ENCODE measurements around the gene PTPRH. TPM values are rescaled to one million over a fixed set of nuclear protein-coding genes. Genes with fewer than 3 reads are reported as not detected.

Gene PTPRH
- total and polyA plus RNA-seq, 9 of the 15 experiments (the other 6 are each of a cell fraction or from before 2014, with no cell fraction given): 0.87 to 34.3 (median 22.7) TPM

- DNase-seq (ENCODE audit: extremely low read depth in 1 of 4, low spot score in 3 of 4): no peak
- intact Hi-C loops (cut with micrococcal nuclease) (no loop called here), in situ Hi-C loops (cut with MboI) (no loop called here)
- Histone ChIP-seq H3K27me3 (ENCODE audit: control insufficient read depth in 2 of 2, insufficient read depth in 2 of 2, low read length in 2 of 2) (no peaks in the 10 kb centered on the region; a peak in 1 of 5 replicates), H3K4me2 (ENCODE audit: insufficient read depth, low read length) (no peak overlapping the region), H3K27ac (ENCODE audit: extremely low read depth, low read depth, low read length) (no peak overlapping the region), H3K9me1 (ENCODE audit: control insufficient read depth, insufficient read depth, low read length) (peaks cover 3% of the 10 kb centered on the region), H3K9me3 (replicated peaks; ENCODE audit: control insufficient read depth, insufficient read depth, low read depth, low read length) (no peaks in the 10 kb centered on the region), H3K4me3 (no peak overlapping the region), H3K9ac (ENCODE audit: insufficient read depth in 1 of 2, low read depth in 2 of 2, low read length in 2 of 2) (peak overlapping the region in 1 of 2 experiments; percentile 74; a peak in 2 of 4 replicates), H2AFZ (ENCODE audit: low read depth, low read length) (no peak overlapping the region), H3K79me2 (ENCODE audit: control insufficient read depth, insufficient read depth, low read length) (peaks cover 62% of the 10 kb centered on the region), H3K36me3 (ENCODE audit: control insufficient read depth, insufficient read depth, low read length) (peaks cover 93% of the 10 kb centered on the region), H4K20me1 (replicated peaks; ENCODE audit: control insufficient read depth, insufficient read depth, low read length) (peaks cover 49% of the 10 kb centered on the region), H3K4me1 (replicated peaks in 1 of 2; ENCODE audit: control insufficient read depth in 2 of 2, insufficient read depth in 2 of 2, low read length in 2 of 2) (peaks cover 7 to 38% of the 10 kb centered on the region in 2 experiments; a peak in 4 of 5 replicates)
- no peak for FAIRE-seq
- no TSS peak for BruUV-seq (replicated peaks)
- no peak for TF ChIP-seq ZBTB34 (CRISPR knock-in tag; IDR thresholded peaks at IDR 0.05)
- 0 out of 2 replicates have a peak, but pooled peaks have one; percentile 0 for TF ChIP-seq POLR2G (IDR thresholded peaks at IDR 0.05; ENCODE audit: low read depth, low read length)
- 70% methylated on average over 9 of the region's 10 CpGs for WGBS (ENCODE audit: insufficient coverage, low coverage, missing lambda C conversion rate)
- CTCF ChIA-PET (ENCODE audit: low intra/inter-chr PET ratio): no interaction called here
- POLR2A ChIA-PET: interaction anchor here (0.6 to 2.9 kb wide), 6 partner anchors 9 to 407 kb away, joined by 3 to 26 read pairs (median 4); partner anchors contain the start of genes PPP6R1 and U2AF2
- ATAC-seq: no peak; the same call in 1 of the 3 replicates
Observed at GRCh38 chr19:55248166-55248675, 38.9 kb upstream of the PTPRH start.

GRCh38 chr19:55247621-55248099 lies 38.4 kb upstream of the PTPRH start:
- Histone ChIP-seq H3K27me3 (ENCODE audit: control insufficient read depth in 2 of 2, insufficient read depth in 2 of 2, low read length in 2 of 2) (no peaks in the 10 kb centered on the region; a peak in 1 of 5 replicates), H4K20me1 (replicated peaks; ENCODE audit: control insufficient read depth, insufficient read depth, low read length) (peaks cover 49% of the 10 kb centered on the region), H3K79me2 (ENCODE audit: control insufficient read depth, insufficient read depth, low read length) (peaks cover 56% of the 10 kb centered on the region), H3K27ac (ENCODE audit: extremely low read depth, low read depth, low read length) (no peak overlapping the region), H2AFZ (ENCODE audit: low read depth, low read length) (no peak overlapping the region), H3K4me1 (replicated peaks in 1 of 2; ENCODE audit: control insufficient read depth in 2 of 2, insufficient read depth in 2 of 2, low read length in 2 of 2) (peaks cover 7 to 36% of the 10 kb centered on the region in 2 experiments; a peak in 4 of 5 replicates), H3K4me2 (ENCODE audit: insufficient read depth, low read length) (no peak overlapping the region), H3K4me3 (no peak overlapping the region), H3K9me1 (ENCODE audit: control insufficient read depth, insufficient read depth, low read length) (peaks cover 3% of the 10 kb centered on the region), H3K9ac (ENCODE audit: insufficient read depth in 1 of 2, low read depth in 2 of 2, low read length in 2 of 2) (peak overlapping the region in 1 of 2 experiments; percentile 66; a peak in 1 of 4 replicates), H3K9me3 (replicated peaks; ENCODE audit: control insufficient read depth, insufficient read depth, low read depth, low read length) (no peaks in the 10 kb centered on the region), H3K36me3 (ENCODE audit: control insufficient read depth, insufficient read depth, low read length) (peaks cover 90% of the 10 kb centered on the region)
- ChIA-PET POLR2A (interaction anchor here (2.1 to 2.9 kb wide), 2 partner anchors 9 to 12 kb away, joined by 11 to 26 read pairs; partner anchors contain the start of gene PPP6R1), CTCF (ENCODE audit: low intra/inter-chr PET ratio) (no interaction called here)
- intact Hi-C loops (cut with micrococcal nuclease) (no loop called here), in situ Hi-C loops (cut with MboI) (no loop called here)
- ATAC-seq (peak; percentile 25; the same call in 2 of the 3 replicates), FAIRE-seq (no peak), DNase-seq (ENCODE audit: extremely low read depth in 1 of 4, low spot score in 3 of 4) (peak in 1 of 4 experiments; percentile 21)
- no TSS peak for BruUV-seq (replicated peaks)
- WGBS (ENCODE audit: insufficient coverage, low coverage, missing lambda C conversion rate): 75% methylated on average over 6 of the region's 10 CpGs
- TF ChIP-seq HSF4 (CRISPR knock-in tag; IDR thresholded peaks at IDR 0.05; ENCODE audit: borderline replicate concordance) (no peak), SIX5 (IDR thresholded peaks at IDR 0.05; ENCODE audit: borderline replicate concordance in 1 of 2, insufficient read depth in 1 of 2, low read depth in 1 of 2, low read length in 2 of 2) (no peak), VEZF1 (CRISPR knock-in tag; IDR thresholded peaks at IDR 0.05) (peak; percentile 15; the same call in 1 of the 2 replicates)

Measured in K562 (cell line).